ENCODE data around the gene PCDH9. TPM values are rescaled to one million over a fixed set of nuclear protein-coding genes. Genes with fewer than 3 reads are reported as not detected.

Gene PCDH9
- total and polyA plus RNA-seq, 10 of the 15 experiments (the other 5 are each of a cell fraction or from before 2014, with no cell fraction given): 0.02 to 2.3 (median 0.05) TPM; not detected in 1

- SMC1A ChIA-PET (ENCODE audit: uncharacterized antibody, unreplicated experiment): interaction anchor here (0.6 to 2.5 kb wide), 2 partner anchors 9 to 173 kb away, joined by 3 to 8 read pairs; no protein-coding TSS in a partner anchor
- no TSS peak for BruUV-seq (replicated peaks)
- TF ChIP-seq TCF12 (IDR thresholded peaks at IDR 0.05; ENCODE audit: low read depth, low read length) (no peak), BCLAF1 (IDR thresholded peaks at IDR 0.05) (no peak), NBN (IDR thresholded peaks at IDR 0.05) (no peak), SPI1 (IDR thresholded peaks at IDR 0.05; ENCODE audit: borderline replicate concordance, insufficient read depth, low read depth, low read length) (no peak), CBX3 (IDR thresholded peaks at IDR 0.05; ENCODE audit: borderline replicate concordance, low read depth) (no peak), HDAC2 (IDR thresholded peaks at IDR 0.05) (no peak), EED (IDR thresholded peaks at IDR 0.05; ENCODE audit: low read depth) (no peak), BHLHE40 (IDR thresholded peaks at IDR 0.05; ENCODE audit: borderline replicate concordance in 1 of 2, low read depth in 2 of 2, low read length in 1 of 2) (no peak)
- TF ChIP-seq, protein P1, sequence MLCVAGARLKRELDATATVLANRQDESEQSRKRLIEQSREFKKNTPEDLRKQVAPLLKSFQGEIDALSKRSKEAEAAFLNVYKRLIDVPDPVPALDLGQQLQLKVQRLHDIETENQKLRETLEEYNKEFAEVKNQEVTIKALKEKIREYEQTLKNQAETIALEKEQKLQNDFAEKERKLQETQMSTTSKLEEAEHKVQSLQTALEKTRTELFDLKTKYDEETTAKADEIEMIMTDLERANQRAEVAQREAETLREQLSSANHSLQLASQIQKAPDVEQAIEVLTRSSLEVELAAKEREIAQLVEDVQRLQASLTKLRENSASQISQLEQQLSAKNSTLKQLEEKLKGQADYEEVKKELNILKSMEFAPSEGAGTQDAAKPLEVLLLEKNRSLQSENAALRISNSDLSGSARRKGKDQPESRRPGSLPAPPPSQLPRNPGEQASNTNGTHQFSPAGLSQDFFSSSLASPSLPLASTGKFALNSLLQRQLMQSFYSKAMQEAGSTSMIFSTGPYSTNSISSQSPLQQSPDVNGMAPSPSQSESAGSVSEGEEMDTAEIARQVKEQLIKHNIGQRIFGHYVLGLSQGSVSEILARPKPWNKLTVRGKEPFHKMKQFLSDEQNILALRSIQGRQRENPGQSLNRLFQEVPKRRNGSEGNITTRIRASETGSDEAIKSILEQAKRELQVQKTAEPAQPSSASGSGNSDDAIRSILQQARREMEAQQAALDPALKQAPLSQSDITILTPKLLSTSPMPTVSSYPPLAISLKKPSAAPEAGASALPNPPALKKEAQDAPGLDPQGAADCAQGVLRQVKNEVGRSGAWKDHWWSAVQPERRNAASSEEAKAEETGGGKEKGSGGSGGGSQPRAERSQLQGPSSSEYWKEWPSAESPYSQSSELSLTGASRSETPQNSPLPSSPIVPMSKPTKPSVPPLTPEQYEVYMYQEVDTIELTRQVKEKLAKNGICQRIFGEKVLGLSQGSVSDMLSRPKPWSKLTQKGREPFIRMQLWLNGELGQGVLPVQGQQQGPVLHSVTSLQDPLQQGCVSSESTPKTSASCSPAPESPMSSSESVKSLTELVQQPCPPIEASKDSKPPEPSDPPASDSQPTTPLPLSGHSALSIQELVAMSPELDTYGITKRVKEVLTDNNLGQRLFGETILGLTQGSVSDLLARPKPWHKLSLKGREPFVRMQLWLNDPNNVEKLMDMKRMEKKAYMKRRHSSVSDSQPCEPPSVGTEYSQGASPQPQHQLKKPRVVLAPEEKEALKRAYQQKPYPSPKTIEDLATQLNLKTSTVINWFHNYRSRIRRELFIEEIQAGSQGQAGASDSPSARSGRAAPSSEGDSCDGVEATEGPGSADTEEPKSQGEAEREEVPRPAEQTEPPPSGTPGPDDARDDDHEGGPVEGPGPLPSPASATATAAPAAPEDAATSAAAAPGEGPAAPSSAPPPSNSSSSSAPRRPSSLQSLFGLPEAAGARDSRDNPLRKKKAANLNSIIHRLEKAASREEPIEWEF (IDR thresholded peaks at IDR 0.05; ENCODE audit: insufficient replicate concordance, low read depth, low read length): no peak
- TF ChIP-seq, protein P2, sequence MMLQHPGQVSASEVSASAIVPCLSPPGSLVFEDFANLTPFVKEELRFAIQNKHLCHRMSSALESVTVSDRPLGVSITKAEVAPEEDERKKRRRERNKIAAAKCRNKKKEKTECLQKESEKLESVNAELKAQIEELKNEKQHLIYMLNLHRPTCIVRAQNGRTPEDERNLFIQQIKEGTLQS (IDR thresholded peaks at IDR 0.05; ENCODE audit: borderline replicate concordance, extremely low read depth, low read depth, low read length): no peak
- TF ChIP-seq, protein P3, sequence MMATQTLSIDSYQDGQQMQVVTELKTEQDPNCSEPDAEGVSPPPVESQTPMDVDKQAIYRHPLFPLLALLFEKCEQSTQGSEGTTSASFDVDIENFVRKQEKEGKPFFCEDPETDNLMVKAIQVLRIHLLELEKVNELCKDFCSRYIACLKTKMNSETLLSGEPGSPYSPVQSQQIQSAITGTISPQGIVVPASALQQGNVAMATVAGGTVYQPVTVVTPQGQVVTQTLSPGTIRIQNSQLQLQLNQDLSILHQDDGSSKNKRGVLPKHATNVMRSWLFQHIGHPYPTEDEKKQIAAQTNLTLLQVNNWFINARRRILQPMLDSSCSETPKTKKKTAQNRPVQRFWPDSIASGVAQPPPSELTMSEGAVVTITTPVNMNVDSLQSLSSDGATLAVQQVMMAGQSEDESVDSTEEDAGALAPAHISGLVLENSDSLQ (IDR thresholded peaks at IDR 0.05): no peak
- no peaks in the 10 kb centered on the region for H3K9me3 ChIP-seq (replicated peaks; ENCODE audit: control insufficient read depth, insufficient read depth, low read length)
- no peak overlapping the region for H3K4me3 ChIP-seq
- no peaks in the 10 kb centered on the region for H4K20me1 ChIP-seq (ENCODE audit: control insufficient read depth, insufficient read depth)
- RAD21 ChIA-PET (ENCODE audit: unreplicated experiment): interaction anchor here (0.6 to 1.2 kb wide), 2 partner anchors 198 to 1220 kb away, joined by 3 to 5 read pairs; no protein-coding TSS in a partner anchor
- no peaks in the 10 kb centered on the region for H3K79me2 ChIP-seq (ENCODE audit: control insufficient read depth, insufficient read depth, low read length)
- POLR2A ChIA-PET: no interaction called here
- H3K9ac ChIP-seq (ENCODE audit: control insufficient read depth, insufficient read depth, low read length): no peak overlapping the region
- H2AFZ ChIP-seq (ENCODE audit: control insufficient read depth, low read depth, low read length): no peak overlapping the region
- FAIRE-seq (no peak), DNase-seq (ENCODE audit: low read depth, low spot score) (no peak), ATAC-seq (no peak)
- H3K27ac ChIP-seq (ENCODE audit: control insufficient read depth, insufficient read depth): no peak overlapping the region
- in situ Hi-C loops (cut with MboI): no loop called here
- CTCF ChIA-PET: interaction anchor here (0.6 to 1.9 kb wide), 2 partner anchors 136 to 747 kb away, joined by 3 to 4 read pairs; no protein-coding TSS in a partner anchor
- no peaks in the 10 kb centered on the region for H3K4me1 ChIP-seq (ENCODE audit: control insufficient read depth, insufficient read depth, low read length)
- WGBS (ENCODE audit: insufficient coverage, insufficient replicate concordance, low lambda C conversion rate, missing lambda C conversion rate): 54% methylated on average over 6 of the region's 6 CpGs
- intact Hi-C loops (cut with micrococcal nuclease; ENCODE audit: unreplicated experiment): no loop called here
- no peak overlapping the region for H3K4me2 ChIP-seq (ENCODE audit: control insufficient read depth, insufficient read depth)
- H3K36me3 ChIP-seq (ENCODE audit: control insufficient read depth in 2 of 2, insufficient read depth in 2 of 2, low read length in 1 of 2): no peaks in the 10 kb centered on the region
- no peaks in the 10 kb centered on the region for H3K27me3 ChIP-seq (replicated peaks in 1 of 2; ENCODE audit: control insufficient read depth in 2 of 2, insufficient read depth in 2 of 2, low read length in 1 of 2)
Observed at GRCh38 chr13:66491251-66491650, 738.9 kb downstream of the PCDH9 start.
